Activated CD8-positive, alpha-beta memory T cell treated with anti-CD3 and anti-CD28 coated beads, Interleukin-2, amount 50 U/mL, for 1 hour (primary cell): Measurements from ENCODE around the gene PGAM1.
"Not testable (repeated sequence)": the region's sequence is repeated elsewhere in the genome, so short reads cannot be mapped to it uniquely, and the experiment has no call there.

Experiments used
- DNase-seq: peaks from one replicate; pipeline ENCODE4 v3.0.0-alpha.2; 2020; ENCODE audit errors: extremely low read depth

The PGAM1 gene

GRCh38 chr10:97456686-97457065 is 30.7 kb downstream of the PGAM1 start:
- no peak for DNase-seq

GRCh38 chr10:97459111-97459510 is 33.1 kb downstream of the PGAM1 start:
- DNase-seq, result no peak

- no peak for DNase-seq
Observed at GRCh38 chr10:97459933-97460332, 33.9 kb downstream of the PGAM1 start.

GRCh38 chr10:97462309-97462708 is 36.3 kb downstream of the PGAM1 start:
- no peak for DNase-seq

GRCh38 chr10:97463363-97464132 is 37.6 kb downstream of the PGAM1 start:
- DNase-seq, result no peak

GRCh38 chr10:97464226-97464625 is 38.2 kb downstream of the PGAM1 start:
- DNase-seq, result no peak

GRCh38 chr10:97465982-97466381 is 40.0 kb downstream of the PGAM1 start:
- no peak for DNase-seq

GRCh38 chr10:97466755-97467154 is 40.8 kb downstream of the PGAM1 start:
- DNase-seq, result no peak

- no peak for DNase-seq
Observed at GRCh38 chr10:97468162-97468561, 42.2 kb downstream of the PGAM1 start.

GRCh38 chr10:97468781-97469180 is 42.8 kb downstream of the PGAM1 start:
- DNase-seq, result not testable (repeated sequence)

GRCh38 chr10:97474918-97475317 is 48.9 kb downstream of the PGAM1 start:
- no peak for DNase-seq

GRCh38 chr10:97475936-97476594 is 50.1 kb downstream of the PGAM1 start:
- DNase-seq, result no peak

- DNase-seq, result not testable (repeated sequence)
Observed at GRCh38 chr10:97479410-97479809, 53.4 kb downstream of the PGAM1 start.

- DNase-seq, result no peak
Observed at GRCh38 chr10:97479939-97480338, 53.9 kb downstream of the PGAM1 start.

GRCh38 chr10:97481071-97481470 is 55.1 kb downstream of the PGAM1 start:
- no peak for DNase-seq

GRCh38 chr10:97482381-97482780 is 56.4 kb downstream of the PGAM1 start:
- DNase-seq, result no peak
